ENCODE results near the gene ELL.
"Not testable (repeated sequence)": the region's sequence is repeated elsewhere in the genome, so short reads cannot be mapped to it uniquely, and the experiment has no call there.

ELL gene

DNA sequence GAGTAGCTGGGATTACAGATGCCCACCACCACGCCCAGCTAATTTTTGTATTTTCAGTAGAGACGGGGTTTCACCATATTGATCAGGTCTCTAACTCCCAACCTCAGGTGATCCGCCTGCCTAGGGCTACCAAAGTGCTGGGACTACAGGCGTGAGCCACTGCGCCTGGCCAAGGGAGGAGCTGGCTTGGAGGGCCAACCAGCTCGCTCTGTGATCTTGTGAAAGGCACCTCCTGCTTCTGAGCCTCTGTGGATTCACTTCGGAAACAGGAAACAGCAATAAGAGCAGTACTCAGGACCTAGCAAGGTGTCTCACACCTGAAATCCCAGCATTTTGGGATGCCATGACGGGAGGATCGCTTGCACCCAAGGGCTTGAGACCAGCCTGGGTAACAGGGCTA, 2.0 kb upstream of the ELL start:
- Histone ChIP-seq H4K91ac (ENCODE audit: low read depth, low read length, poor library complexity) (no peak overlapping the region), H3K23ac (ENCODE audit: low read depth, low read length, poor library complexity) (no peak overlapping the region), H3K4ac (ENCODE audit: low read length) (no peak overlapping the region), H4K8ac (ENCODE audit: low read depth, low read length) (no peak overlapping the region), H2AK5ac (ENCODE audit: low read depth, low read length) (no peak overlapping the region), H3K9me3 (replicated peaks in 1 of 2; ENCODE audit: control insufficient read depth in 2 of 2, insufficient read depth in 1 of 2, low read depth in 1 of 2, low read length in 2 of 2) (no peaks in the 10 kb centered on the region), H3K4me3 (ENCODE audit: low read length in 2 of 2) (no peak overlapping the region), H3K14ac (ENCODE audit: low read length) (no peak overlapping the region), H3K4me1 (ENCODE audit: control insufficient read depth in 2 of 2, insufficient read depth in 1 of 2, low read depth in 1 of 2, low read length in 2 of 2) (peaks cover 6 to 7% of the 10 kb centered on the region in 2 donors), H3K79me1 (ENCODE audit: low read depth, low read length) (peaks cover 6% of the 10 kb centered on the region), H2BK12ac (ENCODE audit: low read length) (no peak overlapping the region), H2BK15ac (ENCODE audit: low read length) (no peak overlapping the region), H3K4me2 (ENCODE audit: insufficient read depth, low read length, poor library complexity, severe bottlenecking) (no peak overlapping the region), H3K27ac (replicated peaks; ENCODE audit: low read length) (no peak overlapping the region), H3K36me3 (replicated peaks in 1 of 2; ENCODE audit: control insufficient read depth in 2 of 2, insufficient read depth in 2 of 2, low read length in 2 of 2) (peaks cover 0 to 1% of the 10 kb centered on the region in 2 donors), H3K27me3 (ENCODE audit: control insufficient read depth in 3 of 3, insufficient read depth in 3 of 3, low read depth in 1 of 3, low read length in 3 of 3) (no peaks in the 10 kb centered on the region), H3K18ac (ENCODE audit: low read length) (no peak overlapping the region), H3K9ac (ENCODE audit: low read depth, low read length, poor library complexity) (peak overlapping the region; percentile 9), H2AFZ (ENCODE audit: low read length) (no peak overlapping the region), H2BK120ac (ENCODE audit: low read depth, low read length) (no peak overlapping the region), H2BK5ac (ENCODE audit: low read length) (no peak overlapping the region)
- no peak for DNase-seq (ENCODE audit: low spot score)
- no CpG with 5 or more reads among the region's 9 CpGs for WGBS, 2 donors (ENCODE audit: extremely low coverage in 2 of 2, insufficient read length in 2 of 2, insufficient replicate concordance in 1 of 2)

DNA sequence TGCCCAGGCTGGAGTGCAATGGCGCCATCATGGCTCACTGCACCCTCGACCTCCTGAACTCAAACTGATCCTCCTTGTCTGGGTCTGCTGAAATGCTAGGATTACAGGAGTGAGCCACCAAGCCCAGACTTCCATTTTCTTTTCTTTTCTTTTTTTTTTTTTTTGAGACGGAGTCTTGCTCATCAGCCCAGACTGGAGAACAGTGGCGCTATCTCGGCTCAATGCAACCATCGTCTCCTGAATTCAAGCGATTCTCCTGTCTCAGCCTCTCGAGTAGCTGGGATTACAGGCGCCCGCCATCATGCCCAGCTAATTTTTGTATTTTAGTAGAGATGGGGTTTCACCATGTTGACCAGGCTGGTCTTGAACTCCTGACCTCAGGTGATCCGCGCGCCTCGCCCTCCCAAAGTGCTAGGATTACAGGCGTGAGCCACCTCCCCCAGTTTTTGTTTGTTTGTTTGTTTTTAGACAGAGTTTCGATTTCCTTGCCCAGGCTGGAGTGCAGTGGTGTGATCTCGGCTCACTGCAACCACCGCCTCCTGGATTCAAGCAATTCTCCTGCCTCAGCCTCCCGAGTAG, 1.1 kb upstream of the ELL start:
- not testable (repeated sequence) for H3K79me1 ChIP-seq (ENCODE audit: low read depth, low read length)
- peak overlapping the region; percentile 69 for H2AFZ ChIP-seq (ENCODE audit: low read length)

GRCh38 chr19:18522124-18522861, 423 bp upstream of the ELL start:
- WGBS, 2 donors (ENCODE audit: extremely low coverage in 2 of 2, insufficient read length in 2 of 2, insufficient replicate concordance in 1 of 2), result no CpG with 5 or more reads among the region's 51 CpGs
- no peak overlapping the region for H4K91ac ChIP-seq (ENCODE audit: low read depth, low read length, poor library complexity)
- H3K23ac ChIP-seq (ENCODE audit: low read depth, low read length, poor library complexity), result peak overlapping the region; percentile 29
- peak overlapping the region in 1 of 2 donors; percentile 100 for H3K4me3 ChIP-seq (ENCODE audit: low read length in 2 of 2)
- no peak overlapping the region for H2BK5ac ChIP-seq (ENCODE audit: low read length)
- no peaks in the 10 kb centered on the region for H3K27me3 ChIP-seq (ENCODE audit: control insufficient read depth in 3 of 3, insufficient read depth in 3 of 3, low read depth in 1 of 3, low read length in 3 of 3)
- peaks cover 6% of the 10 kb centered on the region for H3K79me1 ChIP-seq (ENCODE audit: low read depth, low read length)
- no peak overlapping the region for H2BK15ac ChIP-seq (ENCODE audit: low read length)
- peak; percentile 100 for DNase-seq (ENCODE audit: low spot score)
- H3K9me3 ChIP-seq (replicated peaks in 1 of 2; ENCODE audit: control insufficient read depth in 2 of 2, insufficient read depth in 1 of 2, low read depth in 1 of 2, low read length in 2 of 2), result no peaks in the 10 kb centered on the region
- H3K36me3 ChIP-seq (replicated peaks in 1 of 2; ENCODE audit: control insufficient read depth in 2 of 2, insufficient read depth in 2 of 2, low read length in 2 of 2), result peaks cover 0 to 1% of the 10 kb centered on the region in 2 donors
- no peak overlapping the region for H3K4ac ChIP-seq (ENCODE audit: low read length)
- no peak overlapping the region for H3K9ac ChIP-seq (ENCODE audit: low read depth, low read length, poor library complexity)
- H2BK120ac ChIP-seq (ENCODE audit: low read depth, low read length), result no peak overlapping the region
- H3K4me2 ChIP-seq (ENCODE audit: insufficient read depth, low read length, poor library complexity, severe bottlenecking), result no peak overlapping the region
- H3K27ac ChIP-seq (replicated peaks; ENCODE audit: low read length), result no peak overlapping the region
- no peak overlapping the region for H4K8ac ChIP-seq (ENCODE audit: low read depth, low read length)
- H2AFZ ChIP-seq (ENCODE audit: low read length), result peak overlapping the region; percentile 98
- H3K18ac ChIP-seq (ENCODE audit: low read length), result peak overlapping the region; percentile 65
- no peak overlapping the region for H2BK12ac ChIP-seq (ENCODE audit: low read length)
- H3K4me1 ChIP-seq (ENCODE audit: control insufficient read depth in 2 of 2, insufficient read depth in 1 of 2, low read depth in 1 of 2, low read length in 2 of 2), result peaks cover 6 to 7% of the 10 kb centered on the region in 2 donors
- no peak overlapping the region for H3K14ac ChIP-seq (ENCODE audit: low read length)
- H2AK5ac ChIP-seq (ENCODE audit: low read depth, low read length), result no peak overlapping the region

More for the DNA sequence above, 1.1 kb upstream of the ELL start:
- H2BK15ac ChIP-seq (ENCODE audit: low read length); H2BK12ac ChIP-seq (ENCODE audit: low read length); H4K8ac ChIP-seq (ENCODE audit: low read depth, low read length); DNase-seq (ENCODE audit: low spot score); H2AK5ac ChIP-seq (ENCODE audit: low read depth, low read length); H3K36me3 ChIP-seq (replicated peaks in 1 of 2; ENCODE audit: control insufficient read depth in 2 of 2, insufficient read depth in 2 of 2, low read length in 2 of 2); H3K4me2 ChIP-seq (ENCODE audit: insufficient read depth, low read length, poor library complexity, severe bottlenecking); H3K27me3 ChIP-seq (ENCODE audit: control insufficient read depth in 3 of 3, insufficient read depth in 3 of 3, low read depth in 1 of 3, low read length in 3 of 3); H3K23ac ChIP-seq (ENCODE audit: low read depth, low read length, poor library complexity); H2BK120ac ChIP-seq (ENCODE audit: low read depth, low read length); H3K14ac ChIP-seq (ENCODE audit: low read length); H2BK5ac ChIP-seq (ENCODE audit: low read length); H3K9ac ChIP-seq (ENCODE audit: low read depth, low read length, poor library complexity); H3K4ac ChIP-seq (ENCODE audit: low read length); H3K4me1 ChIP-seq (ENCODE audit: control insufficient read depth in 2 of 2, insufficient read depth in 1 of 2, low read depth in 1 of 2, low read length in 2 of 2); H4K91ac ChIP-seq (ENCODE audit: low read depth, low read length, poor library complexity); H3K27ac ChIP-seq (replicated peaks; ENCODE audit: low read length); H3K9me3 ChIP-seq (replicated peaks in 1 of 2; ENCODE audit: control insufficient read depth in 2 of 2, insufficient read depth in 1 of 2, low read depth in 1 of 2, low read length in 2 of 2): not testable (repeated sequence)
- Histone ChIP-seq H3K18ac (ENCODE audit: low read length) (peak overlapping the region; percentile 65), H3K4me3 (ENCODE audit: low read length in 2 of 2) (peak overlapping the region in 1 of 2 donors; percentile 26)
- no CpG with 5 or more reads among the region's 19 CpGs for whole genome bisulfite sequencing, 2 donors (ENCODE audit: extremely low coverage in 2 of 2, insufficient read length in 2 of 2, insufficient replicate concordance in 1 of 2)
